PC-9 (cell line): Measurements from ENCODE around the gene SF3A2. TPM values are rescaled to one million over a fixed set of nuclear protein-coding genes. Genes with fewer than 3 reads are reported as not detected.

Experiments used
- BruUV-seq: library from RNA; stranded (reverse); fragments of 400-500 nt; replicated peaks from 2 replicates; lab custom pipeline; 2021; lab: Mats Ljungman, UMichigan
- CTCF ChIA-PET: fragments of 300-600 bp; sonication (Branson Sonifier 250); formaldehyde crosslinking; loops from one replicate; lab custom pipeline; 2022; ENCODE audit warnings: antibody characterized with exemption; lab: Charles Lee
- POLR2A ChIA-PET: fragments of 300-600 bp; sonication (Branson Sonifier 250); formaldehyde crosslinking; loops from one replicate; lab custom pipeline; 2022; ENCODE audit warnings: antibody characterized with exemption; ENCODE audit not compliant: unreplicated experiment; lab: Charles Lee
- DNase-seq, 2 experiments: peaks; one replicate each; pipeline versions ENCODE4 v3.0.0 to v3.0.0-alpha.2; 2015 to 2022; ENCODE audit warnings: mixed read lengths in 1 of 2
- H2AFZ ChIP-seq: fragments of 200-600 bp; sonication (generic); 2 replicates; pipeline ENCODE4 v1.8.1; 2017; ENCODE audit warnings: antibody characterized with exemption
- H3F3A ChIP-seq: fragments of 200-600 bp; sonication (generic); 2 replicates; pipeline ENCODE4 v1.8.1; 2017; ENCODE audit warnings: antibody characterized with exemption, mild to moderate bottlenecking, low read depth; ENCODE audit not compliant: insufficient read depth
- H3K27ac ChIP-seq: fragments of 200-600 bp; sonication (generic); 2 replicates; pipeline ENCODE4 v1.6.1; 2016; ENCODE audit warnings: mixed run types
- H3K27me3 ChIP-seq: fragments of 200-600 bp; sonication (generic); 2 replicates; pipeline ENCODE4 v1.6.1; 2016; ENCODE audit warnings: low read depth, mixed run types; ENCODE audit not compliant: insufficient read depth
- H3K36me3 ChIP-seq: fragments of 200-600 bp; sonication (generic); 2 replicates; pipeline ENCODE4 v1.6.1; 2016; ENCODE audit warnings: low read depth, mixed run types
- H3K4me1 ChIP-seq: fragments of 200-600 bp; sonication (generic); replicated peaks from 2 replicates; pipeline ENCODE4 v1.6.1; 2016; ENCODE audit warnings: mixed run types; ENCODE audit not compliant: insufficient read depth
- H3K4me2 ChIP-seq: fragments of 200-600 bp; sonication (generic); 2 replicates; pipeline ENCODE4 v1.6.1; 2017; ENCODE audit warnings: mixed run types
- H3K4me3 ChIP-seq: fragments of 200-600 bp; sonication (generic); 2 replicates; pipeline ENCODE4 v1.6.1; 2016; ENCODE audit warnings: mixed run types
- H3K79me2 ChIP-seq: fragments of 200-600 bp; sonication (generic); 2 replicates; pipeline ENCODE4 v1.6.1; 2017; ENCODE audit warnings: low read depth, mixed run types
- H3K9me2 ChIP-seq: fragments of 200-600 bp; sonication (generic); 2 replicates; pipeline ENCODE4 v1.8.1; 2017; ENCODE audit warnings: mild to moderate bottlenecking; ENCODE audit not compliant: insufficient read depth
- H3K9me3 ChIP-seq: fragments of 200-600 bp; sonication (generic); 2 replicates; pipeline ENCODE4 v1.8.1; 2016; ENCODE audit warnings: low read depth; ENCODE audit not compliant: insufficient read depth
- H4K20me1 ChIP-seq: fragments of 200-600 bp; sonication (generic); 2 replicates; pipeline ENCODE4 v1.8.1; 2017; ENCODE audit not compliant: insufficient read depth
- EZH2 ChIP-seq: fragments of 200-600 bp; sonication (generic); IDR thresholded peaks from 2 replicates; pipeline ENCODE4 v1.8.0; 2017; ENCODE audit warnings: antibody characterized with exemption, low read depth
- intact Hi-C: fragments of 100-400 bp; cut with micrococcal nuclease; formaldehyde crosslinking; loops from one replicate; pipeline ENCODE4 v1.10.0; 2022; ENCODE audit not compliant: unreplicated experiment
- total RNA-seq: library from RNA; stranded (reverse); gene quantifications from 2 replicates; pipeline ENCODE4 v1.2.3, GENCODE V29; 2021
- TF ChIP-seq, protein P1 (sequence below): fragments of 200-600 bp; sonication (generic); conservative IDR thresholded peaks from 2 replicates; pipeline ENCODE4 v1.6.1; 2017; ENCODE audit warnings: mixed run types, antibody characterized with exemption, mild to moderate bottlenecking, moderate library complexity

SF3A2 gene
- total RNA-seq, 1 experiment from 2014 or later = 83.0 TPM

- CTCF ChIA-PET = no interaction called here
- H3K79me2 ChIP-seq = no peaks in the 10 kb centered on the region
- no peaks in the 10 kb centered on the region for H3K9me3 ChIP-seq
- no peaks in the 10 kb centered on the region for H3K36me3 ChIP-seq
- no peaks in the 10 kb centered on the region for H3K4me1 ChIP-seq
- no peak overlapping the region for H3K4me3 ChIP-seq
- no peaks in the 10 kb centered on the region for H3F3A ChIP-seq
- POLR2A ChIA-PET = no interaction called here
- H3K9me2 ChIP-seq = no peaks in the 10 kb centered on the region
- H4K20me1 ChIP-seq = no peaks in the 10 kb centered on the region
- no peak for TF ChIP-seq EZH2
- TF ChIP-seq, protein P1, sequence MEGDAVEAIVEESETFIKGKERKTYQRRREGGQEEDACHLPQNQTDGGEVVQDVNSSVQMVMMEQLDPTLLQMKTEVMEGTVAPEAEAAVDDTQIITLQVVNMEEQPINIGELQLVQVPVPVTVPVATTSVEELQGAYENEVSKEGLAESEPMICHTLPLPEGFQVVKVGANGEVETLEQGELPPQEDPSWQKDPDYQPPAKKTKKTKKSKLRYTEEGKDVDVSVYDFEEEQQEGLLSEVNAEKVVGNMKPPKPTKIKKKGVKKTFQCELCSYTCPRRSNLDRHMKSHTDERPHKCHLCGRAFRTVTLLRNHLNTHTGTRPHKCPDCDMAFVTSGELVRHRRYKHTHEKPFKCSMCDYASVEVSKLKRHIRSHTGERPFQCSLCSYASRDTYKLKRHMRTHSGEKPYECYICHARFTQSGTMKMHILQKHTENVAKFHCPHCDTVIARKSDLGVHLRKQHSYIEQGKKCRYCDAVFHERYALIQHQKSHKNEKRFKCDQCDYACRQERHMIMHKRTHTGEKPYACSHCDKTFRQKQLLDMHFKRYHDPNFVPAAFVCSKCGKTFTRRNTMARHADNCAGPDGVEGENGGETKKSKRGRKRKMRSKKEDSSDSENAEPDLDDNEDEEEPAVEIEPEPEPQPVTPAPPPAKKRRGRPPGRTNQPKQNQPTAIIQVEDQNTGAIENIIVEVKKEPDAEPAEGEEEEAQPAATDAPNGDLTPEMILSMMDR = no peak
- BruUV-seq = no TSS peak
- no peak overlapping the region for H2AFZ ChIP-seq
- intact Hi-C loops = no loop called here
- no peak overlapping the region for H3K4me2 ChIP-seq
- DNase-seq = no peak
- no peak overlapping the region for H3K27ac ChIP-seq
- no peaks in the 10 kb centered on the region for H3K27me3 ChIP-seq
These were observed 41.3 kb upstream of the SF3A2 start for GRCh38 chr19:2195361-2195760.

DNA sequence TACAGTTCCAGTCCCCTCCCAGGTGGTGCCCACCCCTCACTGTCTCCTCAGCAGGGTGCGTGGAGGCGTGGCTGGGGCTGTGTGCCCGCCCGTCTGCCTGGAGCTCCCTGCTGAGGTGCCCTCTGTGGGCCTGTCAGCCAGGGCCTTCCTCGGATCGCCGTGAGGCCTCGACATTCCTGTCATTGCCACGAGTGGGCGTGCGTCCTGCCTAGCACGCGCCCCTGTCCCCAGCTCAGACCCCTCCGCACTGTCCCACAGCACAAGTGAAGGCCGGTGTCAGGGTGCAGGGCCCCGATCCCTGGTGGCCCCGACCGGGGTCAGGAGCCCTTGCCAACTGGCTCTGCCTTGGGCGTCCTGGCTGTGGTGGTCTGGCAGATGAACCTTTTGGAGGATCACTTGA lies 40.7 kb upstream of the SF3A2 start:
- Histone ChIP-seq H3K4me3 (no peak overlapping the region), H3K4me1 (no peaks in the 10 kb centered on the region), H3K79me2 (no peaks in the 10 kb centered on the region), H4K20me1 (no peaks in the 10 kb centered on the region), H3F3A (no peaks in the 10 kb centered on the region), H3K4me2 (no peak overlapping the region), H2AFZ (no peak overlapping the region), H3K27ac (no peak overlapping the region), H3K36me3 (no peaks in the 10 kb centered on the region), H3K9me2 (no peaks in the 10 kb centered on the region), H3K9me3 (no peaks in the 10 kb centered on the region), H3K27me3 (no peaks in the 10 kb centered on the region)
- ChIA-PET POLR2A (no interaction called here), CTCF (no interaction called here)
- TF ChIP-seq, protein P1 = no peak
- no peak for TF ChIP-seq EZH2
- no TSS peak for BruUV-seq
- intact Hi-C loops = no loop called here
- DNase-seq = no peak

DNA sequence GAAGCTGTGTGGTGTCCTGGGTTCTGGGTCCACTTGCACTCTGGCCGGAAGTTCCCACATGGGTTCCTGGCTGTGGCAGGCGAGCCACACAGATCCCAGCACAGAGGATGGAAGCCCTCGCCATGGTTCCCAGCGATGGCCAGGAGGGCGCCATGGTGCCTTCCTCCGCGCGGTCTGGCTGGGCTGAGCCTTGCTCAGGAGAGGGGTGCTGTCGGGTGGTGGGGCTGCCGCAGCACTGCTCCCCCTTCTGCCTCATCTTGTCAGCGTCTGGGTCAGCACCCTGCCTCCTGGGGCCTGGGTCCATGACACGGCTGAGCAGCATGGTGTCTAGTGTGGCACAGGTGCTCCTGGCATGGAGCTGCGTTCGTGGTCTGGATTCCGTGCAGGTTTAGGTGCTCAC lies 39.4 kb upstream of the SF3A2 start:
- CTCF ChIA-PET = no interaction called here
- Histone ChIP-seq H3K36me3 (no peaks in the 10 kb centered on the region), H3K4me1 (no peaks in the 10 kb centered on the region), H3K9me3 (no peaks in the 10 kb centered on the region), H3K79me2 (no peaks in the 10 kb centered on the region), H3K4me3 (no peak overlapping the region), H2AFZ (no peak overlapping the region), H3K9me2 (no peaks in the 10 kb centered on the region), H3F3A (no peaks in the 10 kb centered on the region), H3K27ac (no peak overlapping the region), H3K4me2 (no peak overlapping the region), H4K20me1 (no peaks in the 10 kb centered on the region), H3K27me3 (no peaks in the 10 kb centered on the region)
- no peak for DNase-seq
- intact Hi-C loops = no loop called here
- POLR2A ChIA-PET = no interaction called here
- no peak for TF ChIP-seq EZH2
- TF ChIP-seq, protein P1 = no peak
- BruUV-seq = no TSS peak
